Measurements from ENCODE around the gene SLC12A7. TPM values are rescaled to one million over a fixed set of nuclear protein-coding genes. Genes with fewer than 3 reads are reported as not detected.

SLC12A7 gene
- total and polyA plus RNA-seq, 11 donors = 66.3 to 159 (median 128) TPM

- intact Hi-C loops (cut with DNase I) = loop anchor here in 4 of 10 donors (5.0 to 10.0 kb wide), 3 partner anchors 83 to 90 kb away; no protein-coding TSS in a partner anchor
- peaks cover 0 to 76% (median 56%) of the 10 kb centered on the region in 9 donors for H3K36me3 ChIP-seq
- no peak overlapping the region for H3K4me3 ChIP-seq
- WGBS, 4 donors = 87 to 96% (median 90%) methylated on average over 4 to 17 of the region's 17 CpGs
- no peak for TF ChIP-seq POLR2A (IDR thresholded peaks at IDR 0.05)
- TF ChIP-seq, protein P1, sequence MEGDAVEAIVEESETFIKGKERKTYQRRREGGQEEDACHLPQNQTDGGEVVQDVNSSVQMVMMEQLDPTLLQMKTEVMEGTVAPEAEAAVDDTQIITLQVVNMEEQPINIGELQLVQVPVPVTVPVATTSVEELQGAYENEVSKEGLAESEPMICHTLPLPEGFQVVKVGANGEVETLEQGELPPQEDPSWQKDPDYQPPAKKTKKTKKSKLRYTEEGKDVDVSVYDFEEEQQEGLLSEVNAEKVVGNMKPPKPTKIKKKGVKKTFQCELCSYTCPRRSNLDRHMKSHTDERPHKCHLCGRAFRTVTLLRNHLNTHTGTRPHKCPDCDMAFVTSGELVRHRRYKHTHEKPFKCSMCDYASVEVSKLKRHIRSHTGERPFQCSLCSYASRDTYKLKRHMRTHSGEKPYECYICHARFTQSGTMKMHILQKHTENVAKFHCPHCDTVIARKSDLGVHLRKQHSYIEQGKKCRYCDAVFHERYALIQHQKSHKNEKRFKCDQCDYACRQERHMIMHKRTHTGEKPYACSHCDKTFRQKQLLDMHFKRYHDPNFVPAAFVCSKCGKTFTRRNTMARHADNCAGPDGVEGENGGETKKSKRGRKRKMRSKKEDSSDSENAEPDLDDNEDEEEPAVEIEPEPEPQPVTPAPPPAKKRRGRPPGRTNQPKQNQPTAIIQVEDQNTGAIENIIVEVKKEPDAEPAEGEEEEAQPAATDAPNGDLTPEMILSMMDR (IDR thresholded peaks at IDR 0.05) = no peak
- H3K4me1 ChIP-seq = peaks cover 0 to 31% (median 13%) of the 10 kb centered on the region in 12 donors
- no peaks in the 10 kb centered on the region for H3K9me3 ChIP-seq
- no peak for ATAC-seq
- peak in 2 of 5 donors; percentile 15 to 49 for DNase-seq
- peak overlapping the region in 9 of 12 donors; percentile 31 to 77 (median 62) for H3K27ac ChIP-seq
- H3K27me3 ChIP-seq = no peaks in the 10 kb centered on the region
These were observed 59.8 kb downstream of the SLC12A7 start for GRCh38 chr5:1052076-1052475.

DNA sequence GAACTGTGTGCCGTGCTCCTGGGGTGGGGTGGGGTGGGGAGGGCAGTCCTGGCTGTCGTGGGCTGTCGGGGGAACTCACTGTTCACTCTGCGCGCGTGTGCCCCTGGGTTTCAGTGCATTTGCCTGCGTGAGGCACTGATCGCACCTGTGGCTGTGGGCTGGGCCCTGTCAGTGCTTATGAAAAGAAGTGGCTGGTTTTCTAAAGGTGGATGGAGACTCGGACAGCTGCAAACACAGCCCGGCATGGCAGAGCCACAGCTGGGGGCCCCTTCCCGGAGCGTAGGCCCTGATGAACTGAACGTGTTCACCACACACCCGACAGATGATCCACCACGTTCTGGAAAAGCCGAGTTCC, 60.5 kb downstream of the SLC12A7 start:
- intact Hi-C loops (cut with DNase I) = loop anchor here in 4 of 10 donors (5.0 to 10.0 kb wide), 3 partner anchors 83 to 91 kb away; no protein-coding TSS in a partner anchor
- DNase-seq = peak in 2 of 5 donors; percentile 23 to 42
- Histone ChIP-seq H3K4me1 (peaks cover 0 to 31% (median 13%) of the 10 kb centered on the region in 12 donors), H3K27ac (peak overlapping the region in 9 of 12 donors; percentile 24 to 77 (median 51)), H3K4me3 (no peak overlapping the region), H3K9me3 (no peaks in the 10 kb centered on the region), H3K27me3 (no peaks in the 10 kb centered on the region), H3K36me3 (peaks cover 0 to 68% (median 48%) of the 10 kb centered on the region in 9 donors)
- TF ChIP-seq, protein P1 (IDR thresholded peaks at IDR 0.05) = no peak
- TF ChIP-seq POLR2A (IDR thresholded peaks at IDR 0.05) = no peak
- 74 to 88% (median 83%) methylated on average over 9 to 16 of the region's 16 CpGs for WGBS, 4 donors
- ATAC-seq = peak in 1 of 4 donors; percentile 0

DNA sequence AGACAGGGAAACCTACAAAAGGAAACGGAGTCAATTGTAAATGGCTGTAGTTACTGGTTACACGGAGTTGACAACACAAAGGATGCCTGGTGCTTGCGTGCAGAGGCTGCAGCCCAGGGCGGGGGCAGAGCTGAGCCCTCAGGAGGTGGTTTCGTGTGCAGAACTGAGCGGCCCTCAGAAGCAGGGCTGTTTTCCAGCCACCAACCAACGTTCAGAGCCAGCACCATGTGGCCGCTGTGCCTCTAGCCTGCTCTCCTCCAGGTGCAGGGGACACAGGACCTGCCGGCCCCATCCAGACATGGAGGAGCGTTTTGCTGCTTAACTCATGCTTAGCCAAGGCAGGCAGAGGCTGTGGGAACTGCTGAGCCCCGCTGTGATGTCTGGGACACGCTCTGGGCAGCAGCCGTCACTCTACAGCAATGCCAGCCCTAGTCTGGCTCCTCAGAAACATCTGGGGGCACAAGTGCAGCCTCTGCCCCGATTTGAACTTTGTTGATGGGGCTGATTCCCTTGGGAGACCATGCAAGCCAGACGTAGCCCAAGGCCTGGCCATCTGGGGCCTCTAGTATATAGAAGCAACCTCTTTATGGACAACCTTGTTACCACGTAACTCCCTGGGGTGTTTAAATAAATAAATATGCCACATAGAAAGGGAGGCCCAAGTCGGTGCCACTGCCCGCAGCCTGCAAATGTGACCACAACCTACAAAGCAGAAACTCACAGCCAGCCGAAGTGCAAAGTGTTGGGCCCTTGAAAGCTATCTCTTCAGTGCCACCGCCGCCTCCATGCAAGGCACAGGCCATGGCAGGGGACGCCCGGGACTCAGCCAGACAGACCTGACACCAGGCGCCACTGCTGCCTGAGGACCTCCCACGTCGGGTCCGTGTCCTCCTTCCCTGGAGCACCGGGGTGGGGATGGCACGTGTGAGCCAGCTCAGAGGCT, 61.2 kb downstream of the SLC12A7 start:
- Histone ChIP-seq H3K27me3 (no peaks in the 10 kb centered on the region), H3K27ac (peak overlapping the region in 6 of 12 donors; percentile 15 to 77 (median 62)), H3K36me3 (peaks cover 0 to 62% (median 42%) of the 10 kb centered on the region in 9 donors), H3K4me1 (peaks cover 0 to 31% (median 13%) of the 10 kb centered on the region in 12 donors), H3K4me3 (no peak overlapping the region), H3K9me3 (no peaks in the 10 kb centered on the region)
- intact Hi-C loops (cut with DNase I) = loop anchor here in 4 of 10 donors (5.0 to 10.0 kb wide), 3 partner anchors 84 to 92 kb away; no protein-coding TSS in a partner anchor
- DNase-seq (peak in 2 of 5 donors; percentile 59 to 68), ATAC-seq (peak; percentile 14 to 48 (median 29))
- no peak for TF ChIP-seq POLR2A (IDR thresholded peaks at IDR 0.05)
- TF ChIP-seq, protein P1 (IDR thresholded peaks at IDR 0.05) = no peak
- 51 to 74% (median 71%) methylated on average over 13 to 29 of the region's 29 CpGs for whole genome bisulfite sequencing, 4 donors

Measured in heart left ventricle (tissue), 16 donors.